Omental fat pad (tissue), 4 donors: ENCODE results near the gene SH3BP4. TPM values are rescaled to one million over a fixed set of nuclear protein-coding genes. Genes with fewer than 3 reads are reported as not detected.

Experiments
- ATAC-seq: fragments of 150-250 bp; one replicate; pipeline ENCODE4 v1.9.1; 2016; ENCODE audit warnings: mild to moderate bottlenecking, moderate library complexity; ENCODE audit not compliant: low FRiP score
- DNase-seq: peaks from one replicate; pipeline ENCODE4 v3.0.0-alpha.2; 2019; ENCODE audit warnings: low spot score
- CTCF ChIP-seq, 3 donors: fragments of 450-650 bp; IDR thresholded peaks; one replicate each; pipeline ENCODE4 v1.5.1; 2016 to 2017; ENCODE audit warnings: antibody characterized with exemption in 3 of 3, mild to moderate bottlenecking in 3 of 3, moderate library complexity in 2 of 3
- total RNA-seq, 4 donors: library from RNA; depleted of rRNA; stranded (reverse); fragments of >200 nt; gene quantifications; one replicate each; pipeline ENCODE4 v1.1.0, GENCODE V29; 2016

SH3BP4 gene
- total RNA-seq, 4 donors from 2014 or later, result 32.5 to 66.9 (median 44.2) TPM

GRCh38 chr2:235026649-235027557 is 75.1 kb downstream of the SH3BP4 start:
- no peak for TF ChIP-seq CTCF (IDR thresholded peaks at IDR 0.05)
- DNase-seq (peak; percentile 48), ATAC-seq (peak; percentile 21)

- DNase-seq (no peak), ATAC-seq (peak; percentile 46)
- no peak for TF ChIP-seq CTCF (IDR thresholded peaks at IDR 0.05)
Observed at GRCh38 chr2:235027558-235028214, 75.9 kb downstream of the SH3BP4 start.

GRCh38 chr2:235028646-235029045 is 76.8 kb downstream of the SH3BP4 start:
- DNase-seq (no peak), ATAC-seq (no peak)
- TF ChIP-seq CTCF (IDR thresholded peaks at IDR 0.05), result no peak

- TF ChIP-seq CTCF (IDR thresholded peaks at IDR 0.05), result no peak
- no peak for ATAC-seq
- no peak for DNase-seq
Observed at GRCh38 chr2:235029054-235029453, 77.2 kb downstream of the SH3BP4 start.

GRCh38 chr2:235030126-235030525 is 78.3 kb downstream of the SH3BP4 start:
- DNase-seq, result no peak
- no peak for TF ChIP-seq CTCF (IDR thresholded peaks at IDR 0.05)
- peak; percentile 4 for ATAC-seq

GRCh38 chr2:235030936-235031335 is 79.1 kb downstream of the SH3BP4 start:
- ATAC-seq, result no peak
- no peak for DNase-seq
- no peak for TF ChIP-seq CTCF (IDR thresholded peaks at IDR 0.05)
